Body of pancreas (tissue), 4 donors: ENCODE data around the gene IL17RB.

Experiments
- POLR2A ChIP-seq, 3 donors: fragments of 450-650 bp; IDR thresholded peaks; one replicate each; pipeline ENCODE4 v1.6.1; 2016; ENCODE audit warnings: antibody characterized with exemption in 3 of 3, mild to moderate bottlenecking in 2 of 3
- TF ChIP-seq, protein P1 (sequence below), 7 experiments: fragments of 450-650 bp in 4 of 7; fragments of 200-600 bp in 3 of 7; sonication (generic) in 3 of 7; IDR thresholded peaks; one replicate each; pipeline ENCODE4 v1.5.1; 2016 to 2019; ENCODE audit warnings: antibody characterized with exemption in 7 of 7

DNA sequence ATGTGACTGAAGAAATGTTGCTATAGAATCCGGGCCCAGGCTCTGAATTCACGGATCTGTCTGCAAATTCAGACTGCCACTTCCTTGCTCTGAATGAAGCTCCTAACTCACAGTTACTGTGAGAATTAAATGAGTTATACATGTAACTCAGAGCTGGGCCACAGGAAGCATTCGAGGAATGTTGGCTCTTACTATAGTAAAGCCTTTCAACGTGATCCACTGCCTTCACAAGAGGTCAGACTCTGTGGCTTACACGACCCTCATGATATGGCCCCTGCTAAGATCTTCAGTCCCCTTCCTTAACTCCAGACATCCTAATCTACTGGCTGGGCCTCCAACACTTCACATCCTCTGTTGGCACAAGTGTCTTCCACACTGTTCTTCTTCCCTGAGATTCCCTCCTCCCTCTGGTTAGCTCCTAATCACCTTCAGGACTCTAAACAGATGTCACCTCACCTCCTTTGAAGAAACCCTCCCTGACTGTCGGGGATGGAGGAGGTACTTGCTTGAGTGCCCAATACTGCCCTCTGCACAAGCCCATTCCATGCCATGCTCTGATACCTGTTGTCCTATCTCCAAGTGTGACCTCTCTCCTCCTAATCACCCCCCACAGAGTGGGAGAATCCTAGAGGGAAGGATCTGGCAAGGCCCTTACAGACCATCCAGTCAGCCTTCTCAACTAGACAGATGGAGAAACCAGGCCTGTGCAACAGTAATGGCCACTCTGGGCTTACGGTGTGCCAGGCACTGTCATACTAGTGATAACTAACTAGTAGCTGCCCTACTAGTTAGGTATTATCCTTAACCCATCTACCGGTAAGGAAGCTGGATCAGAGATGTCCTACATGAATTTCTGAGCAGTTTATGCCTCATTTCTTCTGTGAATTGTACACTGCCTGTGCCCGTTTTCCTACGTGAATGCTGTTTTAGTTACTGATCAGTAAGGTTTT lies 34.3 kb downstream of the IL17RB start:
- TF ChIP-seq, protein P1, sequence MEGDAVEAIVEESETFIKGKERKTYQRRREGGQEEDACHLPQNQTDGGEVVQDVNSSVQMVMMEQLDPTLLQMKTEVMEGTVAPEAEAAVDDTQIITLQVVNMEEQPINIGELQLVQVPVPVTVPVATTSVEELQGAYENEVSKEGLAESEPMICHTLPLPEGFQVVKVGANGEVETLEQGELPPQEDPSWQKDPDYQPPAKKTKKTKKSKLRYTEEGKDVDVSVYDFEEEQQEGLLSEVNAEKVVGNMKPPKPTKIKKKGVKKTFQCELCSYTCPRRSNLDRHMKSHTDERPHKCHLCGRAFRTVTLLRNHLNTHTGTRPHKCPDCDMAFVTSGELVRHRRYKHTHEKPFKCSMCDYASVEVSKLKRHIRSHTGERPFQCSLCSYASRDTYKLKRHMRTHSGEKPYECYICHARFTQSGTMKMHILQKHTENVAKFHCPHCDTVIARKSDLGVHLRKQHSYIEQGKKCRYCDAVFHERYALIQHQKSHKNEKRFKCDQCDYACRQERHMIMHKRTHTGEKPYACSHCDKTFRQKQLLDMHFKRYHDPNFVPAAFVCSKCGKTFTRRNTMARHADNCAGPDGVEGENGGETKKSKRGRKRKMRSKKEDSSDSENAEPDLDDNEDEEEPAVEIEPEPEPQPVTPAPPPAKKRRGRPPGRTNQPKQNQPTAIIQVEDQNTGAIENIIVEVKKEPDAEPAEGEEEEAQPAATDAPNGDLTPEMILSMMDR (IDR thresholded peaks at IDR 0.05): no peak
- TF ChIP-seq POLR2A (IDR thresholded peaks at IDR 0.05): no peak
